ENCODE measurements around the gene BCL2L12. TPM values are rescaled to one million over a fixed set of nuclear protein-coding genes. Genes with fewer than 3 reads are reported as not detected.
"Not testable (repeated sequence)": the region's sequence is repeated elsewhere in the genome, so short reads cannot be mapped to it uniquely, and the experiment has no call there.

Gene BCL2L12
- total RNA-seq, 1 donor from 2014 or later = 53.3 TPM

- DNase-seq (ENCODE audit: low read depth) = no peak
- H3K4me3 ChIP-seq (ENCODE audit: low read depth, low read length) = no peak overlapping the region
These were observed 47.6 kb downstream of the BCL2L12 start for GRCh38 chr19:49713236-49713845.

DNA sequence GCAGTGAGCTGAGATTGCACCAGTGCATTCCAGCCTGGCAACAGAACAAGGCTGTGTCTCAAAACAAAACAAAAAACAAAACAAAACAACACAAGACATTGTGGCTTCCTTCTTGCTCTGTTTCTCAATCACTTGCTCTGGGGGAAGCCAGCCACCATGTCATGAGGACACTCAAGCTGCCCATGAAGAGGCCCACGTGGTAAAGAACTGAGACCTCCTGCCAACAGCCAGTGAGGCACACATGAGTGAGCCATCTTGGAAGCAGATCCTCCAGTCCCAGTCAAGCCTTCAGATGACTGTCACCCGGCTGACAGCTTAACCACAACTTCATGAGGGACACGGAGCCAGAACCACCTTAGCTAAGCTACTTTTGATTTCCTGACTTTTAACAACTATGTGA lies 50.4 kb downstream of the BCL2L12 start:
- DNase-seq (ENCODE audit: low read depth) = no peak
- H3K4me3 ChIP-seq (ENCODE audit: low read depth, low read length) = no peak overlapping the region
- TF ChIP-seq, protein P1, sequence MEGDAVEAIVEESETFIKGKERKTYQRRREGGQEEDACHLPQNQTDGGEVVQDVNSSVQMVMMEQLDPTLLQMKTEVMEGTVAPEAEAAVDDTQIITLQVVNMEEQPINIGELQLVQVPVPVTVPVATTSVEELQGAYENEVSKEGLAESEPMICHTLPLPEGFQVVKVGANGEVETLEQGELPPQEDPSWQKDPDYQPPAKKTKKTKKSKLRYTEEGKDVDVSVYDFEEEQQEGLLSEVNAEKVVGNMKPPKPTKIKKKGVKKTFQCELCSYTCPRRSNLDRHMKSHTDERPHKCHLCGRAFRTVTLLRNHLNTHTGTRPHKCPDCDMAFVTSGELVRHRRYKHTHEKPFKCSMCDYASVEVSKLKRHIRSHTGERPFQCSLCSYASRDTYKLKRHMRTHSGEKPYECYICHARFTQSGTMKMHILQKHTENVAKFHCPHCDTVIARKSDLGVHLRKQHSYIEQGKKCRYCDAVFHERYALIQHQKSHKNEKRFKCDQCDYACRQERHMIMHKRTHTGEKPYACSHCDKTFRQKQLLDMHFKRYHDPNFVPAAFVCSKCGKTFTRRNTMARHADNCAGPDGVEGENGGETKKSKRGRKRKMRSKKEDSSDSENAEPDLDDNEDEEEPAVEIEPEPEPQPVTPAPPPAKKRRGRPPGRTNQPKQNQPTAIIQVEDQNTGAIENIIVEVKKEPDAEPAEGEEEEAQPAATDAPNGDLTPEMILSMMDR (conservative IDR thresholded peaks at IDR 0.05; ENCODE audit: low read depth, low read length) = no peak

More at GRCh38 chr19:49713236-49713845, 47.6 kb downstream of the BCL2L12 start:
- TF ChIP-seq, protein P1 (conservative IDR thresholded peaks at IDR 0.05; ENCODE audit: low read depth, low read length) = no peak

DNA sequence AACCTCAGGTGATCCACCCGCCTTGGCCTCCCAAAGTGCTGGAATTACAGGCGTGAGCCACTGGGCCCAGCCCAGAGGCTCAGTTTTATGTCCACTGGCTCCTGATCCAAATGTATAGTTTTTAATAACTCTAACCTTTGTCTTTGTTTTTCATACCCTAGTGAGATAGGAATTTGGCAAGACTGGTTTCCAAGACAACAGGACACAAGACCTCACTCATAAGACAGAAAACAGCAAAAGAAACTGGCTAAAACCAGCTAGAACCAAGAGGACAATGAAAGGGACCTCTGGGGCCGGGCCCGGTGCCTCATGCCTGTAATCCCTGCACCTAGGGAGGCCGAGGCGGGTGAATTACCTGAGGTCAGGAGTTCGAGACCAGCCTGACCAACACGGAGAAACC lies 52.8 kb downstream of the BCL2L12 start:
- no peak overlapping the region for H3K4me3 ChIP-seq (ENCODE audit: low read depth, low read length)
- TF ChIP-seq, protein P1 (conservative IDR thresholded peaks at IDR 0.05; ENCODE audit: low read depth, low read length) = no peak
- DNase-seq (ENCODE audit: low read depth) = no peak

GRCh38 chr19:49718991-49719390 lies 53.3 kb downstream of the BCL2L12 start:
- TF ChIP-seq, protein P1 (conservative IDR thresholded peaks at IDR 0.05; ENCODE audit: low read depth, low read length) = no peak
- no peak for DNase-seq (ENCODE audit: low read depth)
- no peak overlapping the region for H3K4me3 ChIP-seq (ENCODE audit: low read depth, low read length)

DNA sequence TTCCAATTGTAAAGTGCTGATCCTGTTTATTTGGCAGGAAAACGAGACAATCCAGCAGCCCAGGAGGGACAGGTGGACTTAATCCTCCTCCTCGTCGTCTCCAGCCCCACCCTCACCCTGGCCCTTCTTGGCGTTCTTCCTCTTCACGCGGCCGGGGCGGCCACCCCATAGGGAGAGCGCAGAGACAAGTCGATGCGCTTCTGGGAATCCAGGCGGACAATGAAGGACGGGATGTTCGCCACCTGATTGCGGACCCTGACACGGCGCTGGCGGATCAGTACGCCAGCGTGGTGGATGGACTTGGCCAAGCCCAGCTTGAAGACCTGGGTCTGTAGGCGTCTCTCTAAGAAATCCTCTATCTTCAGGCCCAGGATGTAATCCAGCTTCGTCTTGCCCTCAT lies 53.7 kb downstream of the BCL2L12 start:
- DNase-seq (ENCODE audit: low read depth); H3K4me3 ChIP-seq (ENCODE audit: low read depth, low read length): not testable (repeated sequence)

Other genes starting within 250 kb of the BCL2L12 start
- gene PTH2, start 242.5 kb upstream of the BCL2L12 start, total RNA-seq = not detected in 2 replicates
- not detected in 2 replicates for gene GFY, start 240.5 kb upstream of the BCL2L12 start, total RNA-seq
- gene SLC17A7, start 224.4 kb upstream of the BCL2L12 start, total RNA-seq = not detected in 2 replicates
- gene PIH1D1, start 214.1 kb upstream of the BCL2L12 start, total RNA-seq = 130 and 147 TPM in 2 replicates
- gene ALDH16A1, start 212.7 kb upstream of the BCL2L12 start, total RNA-seq = 41.5 and 44.9 TPM in 2 replicates
- gene FLT3LG, start 191.7 kb upstream of the BCL2L12 start, total RNA-seq = 0.81 and 2.5 TPM in 2 replicates
- 3,343 and 3,374 TPM in 2 replicates for gene RPL13A, start 178.3 kb upstream of the BCL2L12 start, total RNA-seq
- gene RPS11, start 169.5 kb upstream of the BCL2L12 start, total RNA-seq = 3,600 and 5,144 TPM in 2 replicates
- gene FCGRT, start 153.3 kb upstream of the BCL2L12 start, total RNA-seq = 34.2 and 79.3 TPM in 2 replicates
- gene RCN3, start 137.9 kb upstream of the BCL2L12 start, total RNA-seq = 14.1 and 32.9 TPM in 2 replicates
- gene NOSIP, start 85.4 kb upstream of the BCL2L12 start, total RNA-seq = 82.4 and 168 TPM in 2 replicates
- 0.87 and 1.0 TPM in 2 replicates for gene PRRG2, start 84.6 kb upstream of the BCL2L12 start, total RNA-seq
- 6.7 and 7.8 TPM in 2 replicates for gene PRR12, start 74.8 kb upstream of the BCL2L12 start, total RNA-seq
- 33.5 and 67.2 TPM in 2 replicates for gene RRAS, start 25.8 kb upstream of the BCL2L12 start, total RNA-seq
- 51.0 and 54.8 TPM in 2 replicates for gene SCAF1, start 23.7 kb upstream of the BCL2L12 start, total RNA-seq
- 73.8 and 78.3 TPM in 2 replicates for gene IRF3, start 76 bp upstream of the BCL2L12 start, total RNA-seq
- gene PRMT1, start 11.3 kb downstream of the BCL2L12 start, total RNA-seq = 186 and 629 TPM in 2 replicates
- gene ADM5, start 23.7 kb downstream of the BCL2L12 start, total RNA-seq = 1.9 and 2.8 TPM in 2 replicates
- 1.7 and 9.9 TPM in 2 replicates for gene CPT1C, start 25.2 kb downstream of the BCL2L12 start, total RNA-seq
- gene TSKS, start 97.4 kb downstream of the BCL2L12 start, total RNA-seq = not detected in 2 replicates
- gene AP2A1, start 101.1 kb downstream of the BCL2L12 start, total RNA-seq = 98.2 and 103 TPM in 2 replicates
- 8.3 and 15.0 TPM in 2 replicates for gene FUZ, start 147.4 kb downstream of the BCL2L12 start, total RNA-seq
- 30.4 and 34.8 TPM in 2 replicates for gene MED25, start 152.4 kb downstream of the BCL2L12 start, total RNA-seq
- 81.9 and 121 TPM in 2 replicates for gene PTOV1, start 185.2 kb downstream of the BCL2L12 start, total RNA-seq
- gene PNKP, start 201.6 kb downstream of the BCL2L12 start, total RNA-seq = 59.2 and 71.6 TPM in 2 replicates
- 25.8 and 34.4 TPM in 2 replicates for gene AKT1S1, start 211.4 kb downstream of the BCL2L12 start, total RNA-seq
- gene TBC1D17, start 211.8 kb downstream of the BCL2L12 start, total RNA-seq = 11.9 and 16.8 TPM in 2 replicates
- 4.0 and 9.5 TPM in 2 replicates for gene IL4I1, start 231.0 kb downstream of the BCL2L12 start, total RNA-seq

Measured in epithelial cell of proximal tubule (primary cell).